K562 (cell line): ENCODE measurements around the gene PTCH1.

Experiments
- EHMT2 ChIP-seq: fragments of 450-650 bp; IDR thresholded peaks from 2 replicates; pipeline ENCODE4 v1.6.1; 2018; ENCODE audit warnings: antibody characterized with exemption
- FOS ChIP-seq: IDR thresholded peaks from 3 replicates; pipeline ENCODE4 v1.6.1; 2011; ENCODE audit not compliant: insufficient read length; ENCODE audit errors: extremely low read depth
- FOSL1 ChIP-seq: fragments of 200-800 bp; sonication (Bioruptor generic); conservative IDR thresholded peaks from 2 replicates; pipeline ENCODE4 v1.6.1; 2016; ENCODE audit warnings: missing genetic modification characterization, missing compliant biosample characterization
- MIER1 ChIP-seq: fragments of 450-650 bp; IDR thresholded peaks from 2 replicates; pipeline ENCODE4 v1.6.1; 2016; ENCODE audit warnings: antibody characterized with exemption, mild to moderate bottlenecking, low read depth
- NFYB ChIP-seq: IDR thresholded peaks from 2 replicates; pipeline ENCODE4 v1.6.1; 2011; ENCODE audit warnings: mild to moderate bottlenecking, moderate library complexity; ENCODE audit not compliant: insufficient read length; ENCODE audit errors: extremely low read depth
- POLR2A ChIP-seq: fragments of 450-650 bp; conservative IDR thresholded peaks from 2 replicates; pipeline ENCODE4 v1.6.1; 2016
- YY1 ChIP-seq, 3 experiments: IDR thresholded peaks; 2 replicates each; pipeline ENCODE4 v1.6.1; 2011; ENCODE audit warnings: low read length in 2 of 3, mild to moderate bottlenecking in 2 of 3, moderate library complexity in 2 of 3, borderline replicate concordance in 1 of 3, control low read depth in 1 of 3, low read depth in 1 of 3; ENCODE audit not compliant: insufficient read depth in 3 of 3, insufficient replicate concordance in 2 of 3, control insufficient read depth in 1 of 3, insufficient read length in 1 of 3; ENCODE audit errors: extremely low read depth in 1 of 3
- TF ChIP-seq, protein P1 (sequence below): fragments of 250-450 bp; sonication (Bioruptor Pico); IDR thresholded peaks from 2 replicates; pipeline ENCODE4 v1.5.0; 2022; ENCODE audit warnings: mild to moderate bottlenecking
- TF ChIP-seq, protein P2 (sequence below), 3 experiments: IDR thresholded peaks in 2 of 3; conservative IDR thresholded peaks in 1 of 3; 2 replicates each; pipeline ENCODE4 v1.5.1; 2011 to 2012; ENCODE audit warnings: low read length in 3 of 3, mild to moderate bottlenecking in 3 of 3, control low read depth in 2 of 3, improper control_type of control experiment in 1 of 3, inconsistent platforms in 1 of 3, low read depth in 1 of 3, mixed read lengths in 1 of 3, moderate library complexity in 1 of 3; ENCODE audit not compliant: insufficient read depth in 2 of 3
- TF ChIP-seq, protein P3 (sequence below): fragments of 250-450 bp; sonication (Bioruptor Pico); IDR thresholded peaks from 2 replicates; pipeline ENCODE4 v1.4.0; 2020; ENCODE audit warnings: mild to moderate bottlenecking, moderate library complexity, borderline replicate concordance

DNA sequence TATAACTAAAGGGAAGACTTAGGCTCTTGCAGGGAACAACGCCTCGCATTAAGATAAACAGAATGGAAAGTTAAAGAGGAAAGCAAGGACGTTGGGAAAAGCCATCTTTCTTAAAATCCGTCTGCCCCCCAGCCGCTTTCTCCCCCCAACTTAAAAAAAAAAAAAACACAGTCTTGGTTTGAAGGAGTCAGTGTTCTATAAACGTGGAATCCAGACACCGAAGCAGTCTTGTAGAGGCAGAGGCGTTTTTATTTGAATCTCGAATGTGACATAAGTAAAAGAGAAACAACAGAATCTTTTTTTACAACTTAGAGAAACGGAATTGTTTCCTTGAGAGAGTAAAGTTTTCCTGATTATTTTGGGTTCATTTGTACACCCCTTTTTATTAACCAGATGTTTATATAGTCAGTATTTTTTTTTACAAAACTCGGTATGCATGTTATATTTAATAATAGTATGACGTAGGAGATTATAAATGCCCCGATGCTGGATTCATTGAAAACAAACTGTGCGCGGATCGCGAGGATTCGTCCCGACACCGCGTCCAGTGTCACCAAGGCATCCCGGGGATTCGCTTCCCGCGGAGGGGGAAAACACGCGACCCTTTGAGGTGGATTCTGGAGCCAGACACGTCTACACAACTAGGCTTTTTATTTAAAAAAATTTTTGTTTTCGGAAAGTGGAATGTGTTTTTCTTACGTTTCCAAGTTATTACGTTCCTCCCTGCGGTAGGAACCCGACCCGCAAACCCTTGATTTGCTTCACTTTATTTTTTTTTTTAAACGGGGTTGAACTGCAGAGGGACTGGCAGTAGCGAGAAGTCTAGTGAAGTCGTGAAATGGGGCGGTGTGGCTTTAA is 6.7 kb downstream of the PTCH1 start:
- TF ChIP-seq, protein P1, sequence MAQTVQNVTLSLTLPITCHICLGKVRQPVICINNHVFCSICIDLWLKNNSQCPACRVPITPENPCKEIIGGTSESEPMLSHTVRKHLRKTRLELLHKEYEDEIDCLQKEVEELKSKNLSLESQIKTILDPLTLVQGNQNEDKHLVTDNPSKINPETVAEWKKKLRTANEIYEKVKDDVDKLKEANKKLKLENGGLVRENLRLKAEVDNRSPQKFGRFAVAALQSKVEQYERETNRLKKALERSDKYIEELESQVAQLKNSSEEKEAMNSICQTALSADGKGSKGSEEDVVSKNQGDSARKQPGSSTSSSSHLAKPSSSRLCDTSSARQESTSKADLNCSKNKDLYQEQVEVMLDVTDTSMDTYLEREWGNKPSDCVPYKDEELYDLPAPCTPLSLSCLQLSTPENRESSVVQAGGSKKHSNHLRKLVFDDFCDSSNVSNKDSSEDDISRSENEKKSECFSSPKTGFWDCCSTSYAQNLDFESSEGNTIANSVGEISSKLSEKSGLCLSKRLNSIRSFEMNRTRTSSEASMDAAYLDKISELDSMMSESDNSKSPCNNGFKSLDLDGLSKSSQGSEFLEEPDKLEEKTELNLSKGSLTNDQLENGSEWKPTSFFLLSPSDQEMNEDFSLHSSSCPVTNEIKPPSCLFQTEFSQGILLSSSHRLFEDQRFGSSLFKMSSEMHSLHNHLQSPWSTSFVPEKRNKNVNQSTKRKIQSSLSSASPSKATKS (CRISPR knock-in tag) = no peak
- TF ChIP-seq POLR2A (no peak; the same call in 1 of the 2 replicates), FOSL1 (tag) (no peak), FOS (no peak), NFYB (no peak), MIER1 (no peak), EHMT2 (no peak), YY1 (IDR thresholded peaks at IDR 0.05; ENCODE audit: borderline replicate concordance in 1 of 3, control insufficient read depth in 1 of 3, extremely low read depth in 1 of 3, insufficient read depth in 3 of 3, insufficient read length in 1 of 3, insufficient replicate concordance in 2 of 3, low read depth in 1 of 3, low read length in 2 of 3) (no peak)
- TF ChIP-seq, protein P2, sequence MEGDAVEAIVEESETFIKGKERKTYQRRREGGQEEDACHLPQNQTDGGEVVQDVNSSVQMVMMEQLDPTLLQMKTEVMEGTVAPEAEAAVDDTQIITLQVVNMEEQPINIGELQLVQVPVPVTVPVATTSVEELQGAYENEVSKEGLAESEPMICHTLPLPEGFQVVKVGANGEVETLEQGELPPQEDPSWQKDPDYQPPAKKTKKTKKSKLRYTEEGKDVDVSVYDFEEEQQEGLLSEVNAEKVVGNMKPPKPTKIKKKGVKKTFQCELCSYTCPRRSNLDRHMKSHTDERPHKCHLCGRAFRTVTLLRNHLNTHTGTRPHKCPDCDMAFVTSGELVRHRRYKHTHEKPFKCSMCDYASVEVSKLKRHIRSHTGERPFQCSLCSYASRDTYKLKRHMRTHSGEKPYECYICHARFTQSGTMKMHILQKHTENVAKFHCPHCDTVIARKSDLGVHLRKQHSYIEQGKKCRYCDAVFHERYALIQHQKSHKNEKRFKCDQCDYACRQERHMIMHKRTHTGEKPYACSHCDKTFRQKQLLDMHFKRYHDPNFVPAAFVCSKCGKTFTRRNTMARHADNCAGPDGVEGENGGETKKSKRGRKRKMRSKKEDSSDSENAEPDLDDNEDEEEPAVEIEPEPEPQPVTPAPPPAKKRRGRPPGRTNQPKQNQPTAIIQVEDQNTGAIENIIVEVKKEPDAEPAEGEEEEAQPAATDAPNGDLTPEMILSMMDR (IDR thresholded peaks at IDR 0.05 in 2 of 3, conservative IDR thresholded peaks at IDR 0.05 in 1 of 3; ENCODE audit: insufficient read depth in 2 of 3, low read depth in 1 of 3, low read length in 3 of 3) = no peak
- TF ChIP-seq, protein P3, sequence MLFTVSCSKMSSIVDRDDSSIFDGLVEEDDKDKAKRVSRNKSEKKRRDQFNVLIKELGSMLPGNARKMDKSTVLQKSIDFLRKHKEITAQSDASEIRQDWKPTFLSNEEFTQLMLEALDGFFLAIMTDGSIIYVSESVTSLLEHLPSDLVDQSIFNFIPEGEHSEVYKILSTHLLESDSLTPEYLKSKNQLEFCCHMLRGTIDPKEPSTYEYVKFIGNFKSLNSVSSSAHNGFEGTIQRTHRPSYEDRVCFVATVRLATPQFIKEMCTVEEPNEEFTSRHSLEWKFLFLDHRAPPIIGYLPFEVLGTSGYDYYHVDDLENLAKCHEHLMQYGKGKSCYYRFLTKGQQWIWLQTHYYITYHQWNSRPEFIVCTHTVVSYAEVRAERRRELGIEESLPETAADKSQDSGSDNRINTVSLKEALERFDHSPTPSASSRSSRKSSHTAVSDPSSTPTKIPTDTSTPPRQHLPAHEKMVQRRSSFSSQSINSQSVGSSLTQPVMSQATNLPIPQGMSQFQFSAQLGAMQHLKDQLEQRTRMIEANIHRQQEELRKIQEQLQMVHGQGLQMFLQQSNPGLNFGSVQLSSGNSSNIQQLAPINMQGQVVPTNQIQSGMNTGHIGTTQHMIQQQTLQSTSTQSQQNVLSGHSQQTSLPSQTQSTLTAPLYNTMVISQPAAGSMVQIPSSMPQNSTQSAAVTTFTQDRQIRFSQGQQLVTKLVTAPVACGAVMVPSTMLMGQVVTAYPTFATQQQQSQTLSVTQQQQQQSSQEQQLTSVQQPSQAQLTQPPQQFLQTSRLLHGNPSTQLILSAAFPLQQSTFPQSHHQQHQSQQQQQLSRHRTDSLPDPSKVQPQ (CRISPR knock-in tag) = no peak
